SK-N-MC (cell line): Measurements from ENCODE around the gene RAMACL.
"Not testable (repeated sequence)": the region's sequence is repeated elsewhere in the genome, so short reads cannot be mapped to it uniquely, and the experiment has no call there.

Experiments used
- DNase-seq: peaks from one replicate; pipeline ENCODE4 v3.0.0-alpha.2; 2011; ENCODE audit warnings: low read depth, low spot score
- H3K27ac ChIP-seq: fragments of 200-600 bp; sonication (generic); 2 replicates; pipeline ENCODE4 v1.5.1; 2016; ENCODE audit warnings: mixed run types
- H3K36me3 ChIP-seq: fragments of 200-600 bp; sonication (generic); 2 replicates; pipeline ENCODE4 v1.6.1; 2017; ENCODE audit warnings: antibody characterized with exemption, low read length, mixed read lengths; ENCODE audit not compliant: insufficient read depth
- H3K4me3 ChIP-seq: fragments of 200-600 bp; sonication (generic); 2 replicates; pipeline ENCODE4 v1.5.1; 2016
- H3K9ac ChIP-seq: fragments of 200-600 bp; sonication (generic); 2 replicates; pipeline ENCODE4 v1.8.0; 2017; ENCODE audit warnings: mixed run types, mixed read lengths; ENCODE audit not compliant: insufficient read length
- H3K9me3 ChIP-seq: fragments of 200-600 bp; sonication (generic); 2 replicates; pipeline ENCODE4 v1.6.1; 2017; ENCODE audit warnings: low read depth, mild to moderate bottlenecking, antibody characterized with exemption, low read length, moderate library complexity, mixed read lengths
- EZH2 ChIP-seq: fragments of 200-600 bp; sonication (generic); IDR thresholded peaks from one replicate; pipeline ENCODE4 v1.6.1; 2017; ENCODE audit warnings: antibody characterized with exemption
- FOXP2 ChIP-seq: optimal IDR thresholded peaks from 2 replicates; pipeline ENCODE3; 2011; ENCODE audit warnings: mild to moderate bottlenecking, moderate library complexity; ENCODE audit not compliant: insufficient read depth; ENCODE audit errors: extremely low read length, control extremely low read depth
- POLR2AphosphoS5 ChIP-seq: IDR thresholded peaks from 2 replicates; pipeline ENCODE4 v1.6.1; 2012; ENCODE audit warnings: mild to moderate bottlenecking, low read depth, low read length, borderline replicate concordance

Gene RAMACL

GRCh38 chr6:166586424-166587156, at the start of gene RAMACL:
Gene RAMACL (minus strand): TSS chr6:166586678. CDS start chr6:166586477, 201 bp downstream.
- Histone ChIP-seq H3K9me3 (no peaks in the 10 kb centered on the region), H3K4me3 (no peak within 1 kb of the TSS), H3K36me3 (no peaks in the 10 kb centered on the region), H3K9ac (no peak within 1 kb of the TSS), H3K27ac (no peak within 1 kb of the TSS)
- DNase-seq: no peak
- TF ChIP-seq POLR2AphosphoS5 (no peak), EZH2 (no peak), FOXP2 (no peak)

- TF ChIP-seq POLR2AphosphoS5 (no peak), EZH2 (no peak), FOXP2 (no peak)
Measured at GRCh38 chr6:166635013-166635970, 48.8 kb upstream of the RAMACL start.

GRCh38 chr6:166634581-166634980, 48.1 kb upstream of the RAMACL start:
- H3K4me3 ChIP-seq, H3K9ac ChIP-seq, H3K27ac ChIP-seq, H3K36me3 ChIP-seq, H3K9me3 ChIP-seq, DNase-seq: not testable (repeated sequence)

More at GRCh38 chr6:166635013-166635970, 48.8 kb upstream of the RAMACL start:
- Histone ChIP-seq H3K27ac (no peak overlapping the region), H3K9me3 (no peaks in the 10 kb centered on the region), H3K36me3 (no peaks in the 10 kb centered on the region), H3K4me3 (no peak overlapping the region), H3K9ac (no peak overlapping the region)
- DNase-seq: no peak

- no peak for DNase-seq
- no peaks in the 10 kb centered on the region for H3K9me3 ChIP-seq
- TF ChIP-seq POLR2AphosphoS5 (no peak), EZH2 (no peak), FOXP2 (no peak)
- no peak overlapping the region for H3K4me3 ChIP-seq
- no peak overlapping the region for H3K9ac ChIP-seq
- no peak overlapping the region for H3K27ac ChIP-seq
- H3K36me3 ChIP-seq: no peaks in the 10 kb centered on the region
Measured at GRCh38 chr6:166633732-166634535, 47.5 kb upstream of the RAMACL start.

GRCh38 chr6:166632731-166633130, 46.3 kb upstream of the RAMACL start:
- Histone ChIP-seq H3K27ac (no peak overlapping the region), H3K9ac (no peak overlapping the region), H3K9me3 (no peaks in the 10 kb centered on the region), H3K4me3 (no peak overlapping the region), H3K36me3 (no peaks in the 10 kb centered on the region)
- DNase-seq: no peak
- TF ChIP-seq POLR2AphosphoS5 (no peak), FOXP2 (no peak), EZH2 (no peak)

GRCh38 chr6:166630462-166630861, 44.0 kb upstream of the RAMACL start:
- Histone ChIP-seq H3K27ac (no peak overlapping the region), H3K9me3 (no peaks in the 10 kb centered on the region), H3K9ac (no peak overlapping the region), H3K36me3 (no peaks in the 10 kb centered on the region), H3K4me3 (no peak overlapping the region)
- DNase-seq: no peak
- TF ChIP-seq FOXP2 (no peak), POLR2AphosphoS5 (no peak), EZH2 (no peak)

GRCh38 chr6:166629628-166630027, 43.1 kb upstream of the RAMACL start:
- no peak for TF ChIP-seq POLR2AphosphoS5
- no peak for TF ChIP-seq EZH2
- TF ChIP-seq FOXP2: no peak
- no peaks in the 10 kb centered on the region for H3K36me3 ChIP-seq
- H3K9ac ChIP-seq: no peak overlapping the region
- no peak overlapping the region for H3K4me3 ChIP-seq
- no peak overlapping the region for H3K27ac ChIP-seq
- H3K9me3 ChIP-seq: no peaks in the 10 kb centered on the region
- DNase-seq: no peak
